ENCODE results near the gene COX4I2.
"Not testable (repeated sequence)": the region's sequence is repeated elsewhere in the genome, so short reads cannot be mapped to it uniquely, and the experiment has no call there.

COX4I2 gene

DNA sequence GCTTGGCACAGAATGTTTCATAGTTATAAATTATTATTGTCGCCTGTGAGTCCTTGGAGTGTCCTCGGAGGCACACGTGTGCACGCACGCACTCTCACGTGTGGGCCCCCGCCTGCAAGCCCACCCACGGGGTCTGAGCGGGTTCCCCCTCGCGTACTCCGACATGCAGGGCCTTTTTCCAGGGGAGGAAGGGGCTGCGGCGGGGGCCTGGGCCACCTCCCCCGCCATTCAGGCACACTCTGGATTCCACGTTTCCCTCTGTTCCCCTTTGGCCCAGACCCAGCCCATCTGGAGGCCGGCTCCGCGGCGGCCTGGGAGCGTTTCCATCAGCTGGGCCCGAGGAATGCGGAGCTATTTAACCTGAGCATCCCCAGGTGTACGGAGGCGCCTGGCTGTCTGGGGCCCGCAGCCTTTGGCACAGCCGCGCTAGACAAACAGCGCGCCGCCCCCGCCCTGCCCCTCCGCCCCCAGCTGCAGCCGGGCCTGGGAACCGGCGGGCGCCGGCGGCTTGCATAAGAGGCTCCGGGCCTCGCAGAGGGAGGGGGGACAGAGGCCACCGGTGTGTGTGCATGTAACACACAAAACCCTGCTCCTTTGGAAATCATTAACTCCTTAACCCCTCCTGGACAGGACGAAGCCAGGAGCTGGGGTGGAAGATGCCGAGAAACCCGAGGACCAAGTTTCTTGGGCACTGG lies 29.3 kb upstream of the COX4I2 start:
- DNase-seq = no peak

DNA sequence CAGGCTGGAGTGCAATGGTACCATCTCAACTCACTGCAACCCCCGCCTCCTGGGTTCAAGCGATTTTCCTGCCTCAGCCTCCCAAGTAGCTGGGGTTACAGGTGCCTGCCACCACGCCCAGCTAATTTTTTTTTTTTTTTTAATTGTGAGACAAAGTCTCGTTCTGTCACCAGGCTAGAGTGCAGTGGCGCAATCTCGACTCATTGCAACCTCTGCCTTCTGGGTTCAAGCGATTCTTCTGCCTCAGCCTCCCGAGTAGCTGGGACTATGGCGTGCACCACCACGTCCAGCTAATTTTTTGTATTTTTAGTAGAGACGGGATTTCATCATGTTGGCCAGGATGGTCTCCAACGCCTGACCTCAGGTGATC lies 25.5 kb upstream of the COX4I2 start:
- not testable (repeated sequence) for DNase-seq

- no peak for DNase-seq
These were observed 22.3 kb upstream of the COX4I2 start for GRCh38 chr20:31615416-31615815.

- DNase-seq = peak in 1 of 2 donors; percentile 94
These were observed 20.1 kb upstream of the COX4I2 start for GRCh38 chr20:31617432-31618104.

DNA sequence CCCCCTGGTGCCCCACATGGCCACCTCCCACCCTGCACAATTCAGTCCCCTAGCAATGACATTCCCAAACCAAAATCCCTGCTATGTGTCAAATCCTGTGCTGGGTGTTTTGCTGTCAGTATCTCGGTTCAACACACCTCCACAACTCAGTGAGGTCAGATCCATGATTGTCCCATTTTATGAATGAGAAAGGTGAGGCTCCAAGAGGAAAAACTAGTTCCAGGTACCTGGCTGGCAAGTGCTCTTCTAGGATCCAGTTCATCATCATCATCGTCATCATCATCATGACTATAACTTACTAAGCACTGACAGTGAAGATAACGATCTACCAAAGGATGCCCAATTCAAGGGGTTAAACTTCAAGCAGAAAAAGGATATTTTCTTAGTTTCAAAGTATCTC lies 17.5 kb upstream of the COX4I2 start:
- no peak for DNase-seq

- not testable (repeated sequence) for DNase-seq
These were observed 14.6 kb upstream of the COX4I2 start for GRCh38 chr20:31623123-31623505.

DNA sequence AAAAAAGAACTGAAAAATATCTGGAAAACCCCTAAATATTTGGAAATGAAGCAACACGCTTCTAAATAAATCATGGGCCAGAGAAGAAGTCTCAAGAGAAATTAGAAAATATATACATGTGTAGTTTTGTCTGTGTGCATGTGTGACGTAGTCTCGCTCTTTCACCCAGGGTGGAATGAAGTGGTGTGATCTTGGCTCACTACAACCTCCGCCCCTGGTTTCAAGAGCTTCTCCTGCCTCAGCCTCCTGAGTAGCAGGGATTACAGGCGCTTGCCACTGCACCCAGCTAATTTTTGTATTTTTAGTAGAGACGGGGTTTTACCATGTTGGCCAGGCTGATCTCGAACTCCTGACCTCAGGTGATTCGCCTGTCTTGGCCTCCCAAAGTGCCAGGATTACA lies 11.2 kb upstream of the COX4I2 start:
- DNase-seq = not testable (repeated sequence)

DNA sequence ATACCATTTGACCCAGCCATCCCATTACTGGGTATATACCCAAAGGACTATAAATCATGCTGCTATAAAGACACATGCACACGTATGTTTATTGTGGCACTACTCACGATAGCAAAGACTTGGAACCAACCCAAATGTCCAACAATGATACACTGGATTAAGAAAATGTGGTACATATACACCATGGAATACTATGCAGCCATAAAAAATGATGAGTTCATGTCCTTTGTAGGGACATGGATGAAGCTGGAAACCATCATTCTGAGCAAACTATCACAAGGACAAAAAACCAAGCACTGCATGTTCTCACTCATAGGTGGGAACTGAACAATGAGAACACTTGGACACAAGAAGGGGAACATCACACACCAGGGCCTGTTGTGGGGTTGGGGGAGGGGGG lies 9.7 kb upstream of the COX4I2 start:
- DNase-seq = not testable (repeated sequence)

GRCh38 chr20:31630187-31630790 lies 7.4 kb upstream of the COX4I2 start:
- DNase-seq = no peak

GRCh38 chr20:31632548-31633338 lies 5.0 kb upstream of the COX4I2 start:
- DNase-seq = no peak

- DNase-seq = no peak
These were observed 4.3 kb upstream of the COX4I2 start for GRCh38 chr20:31633339-31633914.

- no peak for DNase-seq
These were observed 605 bp downstream of the COX4I2 start for GRCh38 chr20:31638317-31638716.

GRCh38 chr20:31638816-31639215 lies 1.1 kb downstream of the COX4I2 start:
- DNase-seq = no peak

GRCh38 chr20:31640259-31640658 lies 2.5 kb downstream of the COX4I2 start:
- no peak for DNase-seq

DNA sequence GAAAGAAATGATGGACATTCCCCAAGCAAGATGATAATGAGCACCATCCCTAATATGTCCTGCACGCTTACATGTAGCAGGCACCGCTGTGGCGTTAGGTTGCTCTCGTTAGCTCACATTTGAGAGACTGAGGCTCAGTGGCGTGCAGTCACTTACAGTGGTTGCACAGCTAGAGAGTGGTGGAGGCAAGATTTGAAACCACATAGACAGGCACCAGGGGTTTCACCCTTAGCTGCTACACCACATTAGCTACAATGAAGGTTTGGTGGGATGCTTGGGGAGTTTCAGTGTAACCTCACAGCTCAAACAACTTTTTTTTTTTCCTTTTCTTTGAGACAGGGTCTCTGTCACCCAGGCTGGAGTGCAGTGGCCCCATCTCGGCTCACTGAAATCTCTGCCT lies 3.7 kb downstream of the COX4I2 start:
- no peak for DNase-seq

- no peak for DNase-seq
These were observed 5.1 kb downstream of the COX4I2 start for GRCh38 chr20:31642837-31643236.

- DNase-seq = no peak
These were observed 5.8 kb downstream of the COX4I2 start for GRCh38 chr20:31643522-31643921.

DNA sequence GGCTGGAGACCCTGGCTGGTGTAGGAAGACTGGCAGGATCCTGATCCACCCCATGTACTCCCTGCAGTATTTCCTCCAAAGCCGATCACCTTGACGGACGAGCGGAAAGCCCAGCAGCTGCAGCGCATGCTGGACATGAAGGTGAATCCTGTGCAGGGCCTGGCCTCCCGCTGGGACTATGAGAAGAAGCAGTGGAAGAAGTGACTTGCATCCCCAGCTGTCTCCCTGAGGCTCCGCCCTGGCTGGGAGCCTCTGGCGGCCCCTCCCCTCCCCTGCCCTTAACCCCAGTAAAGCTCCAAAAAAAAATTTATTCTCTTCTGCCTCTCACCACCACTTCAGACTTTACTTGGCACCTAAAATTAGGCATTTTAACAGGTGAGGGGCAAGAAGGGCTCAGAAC lies 7.0 kb downstream of the COX4I2 start:
- DNase-seq = no peak

- DNase-seq = not testable (repeated sequence)
These were observed 10.4 kb downstream of the COX4I2 start for GRCh38 chr20:31648104-31648503.

GRCh38 chr20:31652917-31653396 lies 15.2 kb downstream of the COX4I2 start:
- no peak for DNase-seq

DNA sequence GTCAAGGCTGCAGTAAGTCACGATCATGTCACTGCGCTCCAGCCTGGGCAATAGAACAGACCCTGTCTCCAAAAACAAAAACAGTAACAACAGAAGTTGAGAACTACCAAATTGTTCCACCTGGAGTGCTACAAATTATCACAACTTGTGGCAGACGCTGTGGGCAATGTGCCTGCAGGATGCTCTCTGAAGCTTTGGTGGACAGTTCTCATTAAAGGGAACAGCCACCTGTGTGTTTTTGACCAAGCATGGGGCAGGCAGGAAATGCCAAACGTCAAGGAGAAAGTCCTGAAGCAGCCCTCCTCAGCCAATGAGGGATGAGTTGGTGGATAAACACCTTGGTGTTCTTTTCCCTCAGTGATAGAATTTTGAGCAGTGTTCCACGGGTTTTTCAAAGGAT lies 15.8 kb downstream of the COX4I2 start:
- no peak for DNase-seq

GRCh38 chr20:31654534-31654933 lies 16.8 kb downstream of the COX4I2 start:
- DNase-seq = no peak

Data from bone marrow (tissue), 2 donors.